ENCODE results near the gene SPECC1.

DNA sequence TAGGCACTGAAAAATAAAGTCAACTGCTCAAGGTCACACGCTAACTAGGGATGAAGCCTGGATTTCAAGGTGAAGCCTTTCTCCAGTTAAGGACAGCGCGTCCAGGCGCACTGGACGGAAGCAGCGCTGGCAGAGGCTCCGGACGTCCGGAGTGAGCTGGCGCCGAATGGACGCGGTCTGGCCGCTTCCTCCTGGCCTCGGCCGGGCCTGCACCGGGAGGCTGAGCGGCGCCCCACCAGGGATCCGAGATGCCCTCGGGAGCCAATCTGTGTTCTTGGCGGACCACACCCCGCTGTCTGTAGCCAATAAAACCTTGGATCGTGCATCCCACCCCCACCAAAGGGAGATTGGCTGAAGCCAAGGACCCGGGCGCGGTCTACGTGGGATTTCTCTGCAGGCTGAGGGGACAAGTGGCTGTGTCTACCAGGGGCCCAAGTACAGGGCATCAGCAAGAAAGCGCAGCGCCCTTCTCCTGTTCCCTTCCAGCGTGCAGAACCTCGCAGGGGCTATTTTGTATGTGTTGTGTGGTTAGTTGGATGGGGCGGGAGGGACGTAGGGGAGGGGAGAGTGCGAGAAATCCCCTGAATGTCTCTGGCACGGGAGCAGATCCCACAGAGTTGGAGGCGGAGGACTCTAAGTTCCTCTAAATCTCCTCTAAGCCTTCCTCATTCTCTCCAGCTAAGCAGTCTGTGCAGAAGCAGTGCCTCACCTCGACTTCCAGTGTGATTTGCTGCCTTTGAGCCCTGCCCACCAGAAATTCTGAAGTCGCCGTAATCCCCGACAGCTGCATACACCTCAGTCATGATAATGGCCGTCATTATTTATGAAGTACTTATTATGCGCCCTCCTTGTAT lies 29.0 kb upstream of the SPECC1 start:
- TF ChIP-seq, protein P1, sequence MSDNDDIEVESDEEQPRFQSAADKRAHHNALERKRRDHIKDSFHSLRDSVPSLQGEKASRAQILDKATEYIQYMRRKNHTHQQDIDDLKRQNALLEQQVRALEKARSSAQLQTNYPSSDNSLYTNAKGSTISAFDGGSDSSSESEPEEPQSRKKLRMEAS (CRISPR knock-in tag; IDR thresholded peaks at IDR 0.05): no peak
- no peak for TF ChIP-seq HDAC1 (IDR thresholded peaks at IDR 0.05)
- no peak for TF ChIP-seq SIN3A (IDR thresholded peaks at IDR 0.05; ENCODE audit: borderline replicate concordance in 2 of 2, control insufficient read depth in 1 of 2, low read depth in 2 of 2, low read length in 2 of 2)
- TF ChIP-seq, protein P2, sequence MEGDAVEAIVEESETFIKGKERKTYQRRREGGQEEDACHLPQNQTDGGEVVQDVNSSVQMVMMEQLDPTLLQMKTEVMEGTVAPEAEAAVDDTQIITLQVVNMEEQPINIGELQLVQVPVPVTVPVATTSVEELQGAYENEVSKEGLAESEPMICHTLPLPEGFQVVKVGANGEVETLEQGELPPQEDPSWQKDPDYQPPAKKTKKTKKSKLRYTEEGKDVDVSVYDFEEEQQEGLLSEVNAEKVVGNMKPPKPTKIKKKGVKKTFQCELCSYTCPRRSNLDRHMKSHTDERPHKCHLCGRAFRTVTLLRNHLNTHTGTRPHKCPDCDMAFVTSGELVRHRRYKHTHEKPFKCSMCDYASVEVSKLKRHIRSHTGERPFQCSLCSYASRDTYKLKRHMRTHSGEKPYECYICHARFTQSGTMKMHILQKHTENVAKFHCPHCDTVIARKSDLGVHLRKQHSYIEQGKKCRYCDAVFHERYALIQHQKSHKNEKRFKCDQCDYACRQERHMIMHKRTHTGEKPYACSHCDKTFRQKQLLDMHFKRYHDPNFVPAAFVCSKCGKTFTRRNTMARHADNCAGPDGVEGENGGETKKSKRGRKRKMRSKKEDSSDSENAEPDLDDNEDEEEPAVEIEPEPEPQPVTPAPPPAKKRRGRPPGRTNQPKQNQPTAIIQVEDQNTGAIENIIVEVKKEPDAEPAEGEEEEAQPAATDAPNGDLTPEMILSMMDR (IDR thresholded peaks at IDR 0.05 in 2 of 3, conservative IDR thresholded peaks at IDR 0.05 in 1 of 3; ENCODE audit: insufficient read depth in 2 of 3, low read depth in 1 of 3, low read length in 3 of 3): no peak
- no peak for TF ChIP-seq POLR2AphosphoS5 (IDR thresholded peaks at IDR 0.05; ENCODE audit: control insufficient read depth, insufficient read depth, low read depth, low read length)
- TF ChIP-seq CBX8 (IDR thresholded peaks at IDR 0.05; ENCODE audit: borderline replicate concordance, extremely low read depth, low read depth, low read length, poor library complexity, severe bottlenecking): no peak
- no peak for TF ChIP-seq DNMT1 (IDR thresholded peaks at IDR 0.05)
- TF ChIP-seq, protein P3, sequence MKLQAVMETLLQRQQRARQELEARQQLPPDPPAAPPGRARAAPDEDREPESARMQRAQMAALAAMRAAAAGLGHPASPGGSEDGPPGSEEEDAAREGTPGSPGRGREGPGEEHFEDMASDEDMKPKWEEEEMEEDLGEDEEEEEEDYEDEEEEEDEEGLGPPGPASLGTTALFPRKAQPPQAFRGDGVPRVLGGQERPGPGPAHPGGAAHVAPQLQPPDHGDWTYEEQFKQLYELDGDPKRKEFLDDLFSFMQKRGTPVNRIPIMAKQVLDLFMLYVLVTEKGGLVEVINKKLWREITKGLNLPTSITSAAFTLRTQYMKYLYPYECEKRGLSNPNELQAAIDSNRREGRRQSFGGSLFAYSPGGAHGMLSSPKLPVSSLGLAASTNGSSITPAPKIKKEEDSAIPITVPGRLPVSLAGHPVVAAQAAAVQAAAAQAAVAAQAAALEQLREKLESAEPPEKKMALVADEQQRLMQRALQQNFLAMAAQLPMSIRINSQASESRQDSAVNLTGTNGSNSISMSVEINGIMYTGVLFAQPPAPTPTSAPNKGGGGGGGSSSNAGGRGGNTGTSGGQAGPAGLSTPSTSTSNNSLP (IDR thresholded peaks at IDR 0.05; ENCODE audit: borderline replicate concordance, low read depth, low read length): no peak
- TF ChIP-seq, protein P4, sequence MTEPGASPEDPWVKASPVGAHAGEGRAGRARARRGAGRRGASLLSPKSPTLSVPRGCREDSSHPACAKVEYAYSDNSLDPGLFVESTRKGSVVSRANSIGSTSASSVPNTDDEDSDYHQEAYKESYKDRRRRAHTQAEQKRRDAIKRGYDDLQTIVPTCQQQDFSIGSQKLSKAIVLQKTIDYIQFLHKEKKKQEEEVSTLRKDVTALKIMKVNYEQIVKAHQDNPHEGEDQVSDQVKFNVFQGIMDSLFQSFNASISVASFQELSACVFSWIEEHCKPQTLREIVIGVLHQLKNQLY (CRISPR knock-in tag; conservative IDR thresholded peaks at IDR 0.05): no peak
